Neural progenitor cell (in vitro differentiated cells): ENCODE data around the gene TFF2. TPM values are rescaled to one million over a fixed set of nuclear protein-coding genes. Genes with fewer than 3 reads are reported as not detected.

Source experiments
- DNase-seq: peaks from one replicate; pipeline ENCODE4 v3.0.0-alpha.2; 2016; ENCODE audit warnings: low spot score
- H2AFZ ChIP-seq: fragments of 200-600 bp; sonication (generic); replicated peaks from 2 replicates; pipeline ENCODE4 v1.6.1; 2016; ENCODE audit warnings: antibody characterized with exemption
- H3F3A ChIP-seq: fragments of 200-600 bp; sonication (generic); 2 replicates; pipeline ENCODE4 v1.6.1; 2016; ENCODE audit warnings: antibody characterized with exemption, low read depth
- H3K27ac ChIP-seq: fragments of 200-600 bp; sonication (generic); 2 replicates; pipeline ENCODE4 v1.5.1; 2016; ENCODE audit warnings: mild to moderate bottlenecking
- H3K27me3 ChIP-seq: fragments of 200-600 bp; sonication (generic); 2 replicates; pipeline ENCODE4 v1.6.1; 2016; ENCODE audit warnings: mild to moderate bottlenecking, moderate library complexity
- H3K36me3 ChIP-seq: fragments of 200-600 bp; sonication (generic); 2 replicates; pipeline ENCODE4 v1.5.1; 2016
- H3K4me1 ChIP-seq: fragments of 200-600 bp; sonication (generic); 2 replicates; pipeline ENCODE4 v1.6.1; 2016; ENCODE audit warnings: mixed run types
- H3K4me2 ChIP-seq: fragments of 200-600 bp; sonication (generic); 2 replicates; pipeline ENCODE4 v1.6.1; 2016
- H3K4me3 ChIP-seq: fragments of 200-600 bp; sonication (generic); 2 replicates; pipeline ENCODE4 v1.5.1; 2016
- H3K79me2 ChIP-seq: fragments of 200-600 bp; sonication (generic); 2 replicates; pipeline ENCODE4 v1.6.1; 2016; ENCODE audit warnings: low read depth
- H3K9ac ChIP-seq: fragments of 200-600 bp; sonication (generic); 2 replicates; pipeline ENCODE4 v1.6.1; 2016
- H3K9me3 ChIP-seq: fragments of 200-600 bp; sonication (generic); 2 replicates; pipeline ENCODE4 v1.5.1; 2016; ENCODE audit warnings: low read depth
- H4K20me1 ChIP-seq: fragments of 200-600 bp; sonication (generic); 2 replicates; pipeline ENCODE4 v1.6.1; 2016; ENCODE audit warnings: low read depth
- H3K27ac Mint-ChIP-seq: 3 replicates; pipeline ENCODE4 v1.8.0; 2021; ENCODE audit warnings: mixed read lengths
- H3K27me3 Mint-ChIP-seq: 2 replicates; pipeline ENCODE4 v1.8.0; 2022; ENCODE audit warnings: low read depth, mild to moderate bottlenecking, inconsistent platforms, moderate library complexity, mixed read lengths; ENCODE audit not compliant: insufficient read depth
- H3K36me3 Mint-ChIP-seq: 3 replicates; pipeline ENCODE4 v1.8.0; 2021; ENCODE audit warnings: mixed read lengths
- H3K4me1 Mint-ChIP-seq: 3 replicates; pipeline ENCODE4 v1.8.0; 2021; ENCODE audit warnings: mixed read lengths
- H3K4me3 Mint-ChIP-seq: 3 replicates; pipeline ENCODE4 v1.8.0; 2021; ENCODE audit warnings: mild to moderate bottlenecking, moderate library complexity, mixed read lengths
- H3K9me3 Mint-ChIP-seq: 3 replicates; pipeline ENCODE4 v1.8.0; 2020; ENCODE audit warnings: mixed read lengths
- EZH2 ChIP-seq: fragments of 200-600 bp; sonication (generic); IDR thresholded peaks from 2 replicates; pipeline ENCODE4 v1.6.1; 2017; ENCODE audit warnings: antibody characterized with exemption, mild to moderate bottlenecking, moderate library complexity
- EZH2phosphoT487 ChIP-seq: fragments of 200-600 bp; sonication (generic); IDR thresholded peaks from 2 replicates; pipeline ENCODE4 v1.6.1; 2017; ENCODE audit warnings: antibody characterized with exemption
- total RNA-seq: library from RNA; depleted of rRNA; stranded (reverse); fragments of >200 nt; gene quantifications from 2 replicates; pipeline ENCODE4 v1.2.3, GENCODE V29; 2015; ENCODE audit warnings: low replicate concordance
- TF ChIP-seq, protein P1 (sequence below): fragments of 200-600 bp; sonication (generic); IDR thresholded peaks from 2 replicates; pipeline ENCODE4 v1.5.1; 2017; ENCODE audit warnings: antibody characterized with exemption, mild to moderate bottlenecking

Gene TFF2
- total RNA-seq, 1 donor from 2014 or later, result not detected

GRCh38 chr21:42302076-42302650 is 48.6 kb downstream of the TFF2 start:
- H3F3A ChIP-seq, result no peaks in the 10 kb centered on the region
- peak; percentile 27 for DNase-seq
- Mint-ChIP-seq H3K4me3 (no peak overlapping the region), H3K36me3 (no peaks in the 10 kb centered on the region), H3K27me3 (peaks cover 2% of the 10 kb centered on the region), H3K27ac (no peak overlapping the region), H3K9me3 (no peaks in the 10 kb centered on the region), H3K4me1 (peaks cover 17% of the 10 kb centered on the region)
- H3K9ac ChIP-seq, result no peak overlapping the region
- H3K4me3 ChIP-seq, result no peak overlapping the region
- no peaks in the 10 kb centered on the region for H3K36me3 ChIP-seq
- no peak overlapping the region for H2AFZ ChIP-seq
- H3K9me3 ChIP-seq, result no peaks in the 10 kb centered on the region
- H3K79me2 ChIP-seq, result no peaks in the 10 kb centered on the region
- peaks cover 16% of the 10 kb centered on the region for H3K4me1 ChIP-seq
- H4K20me1 ChIP-seq, result no peaks in the 10 kb centered on the region
- TF ChIP-seq EZH2 (no peak), EZH2phosphoT487 (no peak)
- TF ChIP-seq, protein P1, sequence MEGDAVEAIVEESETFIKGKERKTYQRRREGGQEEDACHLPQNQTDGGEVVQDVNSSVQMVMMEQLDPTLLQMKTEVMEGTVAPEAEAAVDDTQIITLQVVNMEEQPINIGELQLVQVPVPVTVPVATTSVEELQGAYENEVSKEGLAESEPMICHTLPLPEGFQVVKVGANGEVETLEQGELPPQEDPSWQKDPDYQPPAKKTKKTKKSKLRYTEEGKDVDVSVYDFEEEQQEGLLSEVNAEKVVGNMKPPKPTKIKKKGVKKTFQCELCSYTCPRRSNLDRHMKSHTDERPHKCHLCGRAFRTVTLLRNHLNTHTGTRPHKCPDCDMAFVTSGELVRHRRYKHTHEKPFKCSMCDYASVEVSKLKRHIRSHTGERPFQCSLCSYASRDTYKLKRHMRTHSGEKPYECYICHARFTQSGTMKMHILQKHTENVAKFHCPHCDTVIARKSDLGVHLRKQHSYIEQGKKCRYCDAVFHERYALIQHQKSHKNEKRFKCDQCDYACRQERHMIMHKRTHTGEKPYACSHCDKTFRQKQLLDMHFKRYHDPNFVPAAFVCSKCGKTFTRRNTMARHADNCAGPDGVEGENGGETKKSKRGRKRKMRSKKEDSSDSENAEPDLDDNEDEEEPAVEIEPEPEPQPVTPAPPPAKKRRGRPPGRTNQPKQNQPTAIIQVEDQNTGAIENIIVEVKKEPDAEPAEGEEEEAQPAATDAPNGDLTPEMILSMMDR, result no peak
- no peak overlapping the region for H3K27ac ChIP-seq
- H3K4me2 ChIP-seq, result no peak overlapping the region
- no peaks in the 10 kb centered on the region for H3K27me3 ChIP-seq

- H3K27ac ChIP-seq, result no peak overlapping the region
- H3K4me2 ChIP-seq, result no peak overlapping the region
- Mint-ChIP-seq H3K4me1 (peaks cover 19% of the 10 kb centered on the region), H3K9me3 (no peaks in the 10 kb centered on the region), H3K27me3 (peaks cover 4% of the 10 kb centered on the region), H3K36me3 (no peaks in the 10 kb centered on the region), H3K27ac (no peak overlapping the region), H3K4me3 (no peak overlapping the region)
- H3K9ac ChIP-seq, result no peak overlapping the region
- H3K79me2 ChIP-seq, result no peaks in the 10 kb centered on the region
- H4K20me1 ChIP-seq, result no peaks in the 10 kb centered on the region
- H2AFZ ChIP-seq, result no peak overlapping the region
- no peaks in the 10 kb centered on the region for H3K9me3 ChIP-seq
- no peaks in the 10 kb centered on the region for H3K36me3 ChIP-seq
- peaks cover 21% of the 10 kb centered on the region for H3K4me1 ChIP-seq
- no peaks in the 10 kb centered on the region for H3F3A ChIP-seq
- DNase-seq, result no peak
- TF ChIP-seq, protein P1, result no peak
- TF ChIP-seq EZH2, result no peak
- no peak for TF ChIP-seq EZH2phosphoT487
- no peaks in the 10 kb centered on the region for H3K27me3 ChIP-seq
- no peak overlapping the region for H3K4me3 ChIP-seq
These were observed 49.3 kb downstream of the TFF2 start for GRCh38 chr21:42301371-42302075.

GRCh38 chr21:42300956-42301355 is 49.8 kb downstream of the TFF2 start:
- H3K9me3 ChIP-seq, result no peaks in the 10 kb centered on the region
- peaks cover 19% of the 10 kb centered on the region for H3K4me1 Mint-ChIP-seq
- H4K20me1 ChIP-seq, result no peaks in the 10 kb centered on the region
- H3K79me2 ChIP-seq, result no peaks in the 10 kb centered on the region
- TF ChIP-seq EZH2, result no peak
- TF ChIP-seq, protein P1, result no peak
- TF ChIP-seq EZH2phosphoT487, result no peak
- H3K4me3 Mint-ChIP-seq, result no peak overlapping the region
- H3K4me1 ChIP-seq, result peaks cover 21% of the 10 kb centered on the region
- H3K36me3 ChIP-seq, result no peaks in the 10 kb centered on the region
- H3K9me3 Mint-ChIP-seq, result no peaks in the 10 kb centered on the region
- no peaks in the 10 kb centered on the region for H3F3A ChIP-seq
- H3K27me3 Mint-ChIP-seq, result peaks cover 4% of the 10 kb centered on the region
- H2AFZ ChIP-seq, result no peak overlapping the region
- H3K36me3 Mint-ChIP-seq, result no peaks in the 10 kb centered on the region
- H3K27ac ChIP-seq, result no peak overlapping the region
- no peak overlapping the region for H3K27ac Mint-ChIP-seq
- H3K4me2 ChIP-seq, result no peak overlapping the region
- H3K9ac ChIP-seq, result no peak overlapping the region
- no peak for DNase-seq
- H3K4me3 ChIP-seq, result no peak overlapping the region
- H3K27me3 ChIP-seq, result no peaks in the 10 kb centered on the region
